ENCODE results near the gene CTDSPL. TPM values are rescaled to one million over a fixed set of nuclear protein-coding genes. Genes with fewer than 3 reads are reported as not detected.

The CTDSPL gene
- total and polyA plus RNA-seq, 2 of the 13 experiments (the other 11 are each of a cell fraction or from before 2014, with no cell fraction given): 26.1 to 142 TPM

GRCh38 chr3:37909067-37909911 is 47.6 kb downstream of the CTDSPL start (continued):
- 0 out of 2 replicates have a peak, but pooled peaks have one; percentile 52 for TF ChIP-seq YEATS2 (CRISPR knock-in tag; IDR thresholded peaks at IDR 0.05; ENCODE audit: borderline replicate concordance)
- TF ChIP-seq ETV5 (CRISPR knock-in tag; IDR thresholded peaks at IDR 0.05; ENCODE audit: borderline replicate concordance): peak; percentile 93
- TF ChIP-seq ZC3H13 (CRISPR knock-in tag; IDR thresholded peaks at IDR 0.05): peak; percentile 36; the same call in 1 of the 2 replicates
- peak; percentile 84 for TF ChIP-seq SAP130 (CRISPR knock-in tag; IDR thresholded peaks at IDR 0.05; ENCODE audit: low read depth)
- no peak for TF ChIP-seq ZNF678 (CRISPR knock-in tag; IDR thresholded peaks at IDR 0.05)
- TF ChIP-seq HNF4G (IDR thresholded peaks at IDR 0.05; ENCODE audit: borderline replicate concordance, low read depth, low read length): peak; percentile 55; the same call in 1 of the 2 replicates
- no peak; the same call in 1 of the 2 replicates for TF ChIP-seq HNF4G (CRISPR knock-in tag; IDR thresholded peaks at IDR 0.05; ENCODE audit: borderline replicate concordance, low read depth)
- no peak for TF ChIP-seq MXD3 (CRISPR knock-in tag; IDR thresholded peaks at IDR 0.05)
- peak; percentile 31; the same call in 1 of the 2 replicates for TF ChIP-seq GATAD1 (CRISPR knock-in tag; IDR thresholded peaks at IDR 0.05)
- TF ChIP-seq RFXAP (CRISPR knock-in tag; IDR thresholded peaks at IDR 0.05; ENCODE audit: borderline replicate concordance): no peak
- peak; percentile 76; the same call in 1 of the 2 replicates for TF ChIP-seq NCOR1 (IDR thresholded peaks at IDR 0.05; ENCODE audit: borderline replicate concordance, low read length)
- 0 out of 4 replicates have a peak, but pooled peaks of 1 of the 2 experiments have one; percentile 39 for TF ChIP-seq ATF4 (CRISPR knock-in tag; IDR thresholded peaks at IDR 0.05)
- TF ChIP-seq SP5 (CRISPR knock-in tag; IDR thresholded peaks at IDR 0.05; ENCODE audit: borderline replicate concordance, low read depth): peak; percentile 45
- peak; percentile 92 for TF ChIP-seq ZNF687 (CRISPR knock-in tag; IDR thresholded peaks at IDR 0.05)
- TF ChIP-seq ZFP1 (CRISPR knock-in tag; IDR thresholded peaks at IDR 0.05): 0 out of 2 replicates have a peak, but pooled peaks have one; percentile 45
- TF ChIP-seq MXI1 (IDR thresholded peaks at IDR 0.05; ENCODE audit: borderline replicate concordance, low read depth, low read length): peak; percentile 33; the same call in 1 of the 3 replicates
- peak; percentile 80 for TF ChIP-seq ZBTB33 (CRISPR knock-in tag; IDR thresholded peaks at IDR 0.05)
- peak; percentile 90 for TF ChIP-seq HNF4A (CRISPR knock-in tag; IDR thresholded peaks at IDR 0.05)
- peak; percentile 26; the same call in 1 of the 2 replicates for TF ChIP-seq ZNF770 (CRISPR knock-in tag; IDR thresholded peaks at IDR 0.05)

All from HepG2 (cell line).